ENCODE data around the gene KRTAP20-3. TPM values are rescaled to one million over a fixed set of nuclear protein-coding genes. Genes with fewer than 3 reads are reported as not detected.

Gene KRTAP20-3
- total RNA-seq, 2 donors from 2014 or later, result not detected

DNA sequence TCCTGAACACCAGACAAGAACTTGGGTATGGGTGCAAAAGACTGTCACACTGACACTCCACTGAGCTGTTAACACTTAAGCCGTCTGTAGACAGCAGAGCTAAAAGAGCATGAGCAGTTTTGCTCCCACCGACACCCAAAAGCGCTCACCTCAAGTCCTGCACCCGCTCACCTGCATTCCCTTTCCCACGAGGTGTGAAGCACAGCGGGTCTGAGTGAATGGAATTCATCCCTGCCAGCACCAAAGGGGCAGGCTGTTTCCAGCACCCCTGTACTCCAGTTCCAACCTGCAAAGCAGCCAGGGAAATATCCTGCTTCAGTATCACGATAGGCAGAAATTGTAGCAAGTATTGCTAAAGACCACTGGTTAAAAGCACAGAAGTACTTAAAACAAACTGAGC, 47.2 kb downstream of the KRTAP20-3 start:
- TF ChIP-seq, protein P1, sequence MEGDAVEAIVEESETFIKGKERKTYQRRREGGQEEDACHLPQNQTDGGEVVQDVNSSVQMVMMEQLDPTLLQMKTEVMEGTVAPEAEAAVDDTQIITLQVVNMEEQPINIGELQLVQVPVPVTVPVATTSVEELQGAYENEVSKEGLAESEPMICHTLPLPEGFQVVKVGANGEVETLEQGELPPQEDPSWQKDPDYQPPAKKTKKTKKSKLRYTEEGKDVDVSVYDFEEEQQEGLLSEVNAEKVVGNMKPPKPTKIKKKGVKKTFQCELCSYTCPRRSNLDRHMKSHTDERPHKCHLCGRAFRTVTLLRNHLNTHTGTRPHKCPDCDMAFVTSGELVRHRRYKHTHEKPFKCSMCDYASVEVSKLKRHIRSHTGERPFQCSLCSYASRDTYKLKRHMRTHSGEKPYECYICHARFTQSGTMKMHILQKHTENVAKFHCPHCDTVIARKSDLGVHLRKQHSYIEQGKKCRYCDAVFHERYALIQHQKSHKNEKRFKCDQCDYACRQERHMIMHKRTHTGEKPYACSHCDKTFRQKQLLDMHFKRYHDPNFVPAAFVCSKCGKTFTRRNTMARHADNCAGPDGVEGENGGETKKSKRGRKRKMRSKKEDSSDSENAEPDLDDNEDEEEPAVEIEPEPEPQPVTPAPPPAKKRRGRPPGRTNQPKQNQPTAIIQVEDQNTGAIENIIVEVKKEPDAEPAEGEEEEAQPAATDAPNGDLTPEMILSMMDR (conservative IDR thresholded peaks at IDR 0.05), result no peak
- Mint-ChIP-seq H3K36me3 (ENCODE audit: low read depth) (no peaks in the 10 kb centered on the region), H3K9me3 (peaks cover 15% of the 10 kb centered on the region), H3K4me3 (no peak overlapping the region), H3K4me1 (peaks cover 4% of the 10 kb centered on the region), H3K27me3 (ENCODE audit: insufficient read depth) (peaks cover 15% of the 10 kb centered on the region), H3K27ac (no peak overlapping the region)
- peaks cover 28% of the 10 kb centered on the region for H3K27me3 ChIP-seq (ENCODE audit: control insufficient read depth, insufficient read depth, low read length, poor library complexity, severe bottlenecking)
- no peak overlapping the region for H3K27ac ChIP-seq (ENCODE audit: low read depth, low read length)
- no peaks in the 10 kb centered on the region for H3K9me3 ChIP-seq (ENCODE audit: control insufficient read depth, low read length)
- H3K9ac ChIP-seq (ENCODE audit: extremely low read depth, low read length, poor library complexity, severe bottlenecking), result no peak overlapping the region
- H3K4me1 ChIP-seq (ENCODE audit: control insufficient read depth, insufficient read depth, low read length), result no peaks in the 10 kb centered on the region
- no peak overlapping the region for H3K4me3 ChIP-seq (ENCODE audit: low read length)
- 59 to 86% methylated on average over 5 to 7 of the region's 7 CpGs for WGBS, 2 experiments (ENCODE audit: insufficient coverage in 1 of 2, insufficient read length in 1 of 2)
- H3K36me3 ChIP-seq (ENCODE audit: control insufficient read depth, insufficient read depth, low read length), result no peaks in the 10 kb centered on the region
- peak; percentile 53 for DNase-seq

Other genes starting within 250 kb of the KRTAP20-3 start
- not detected for gene KRTAP13-1, start 246.8 kb upstream of the KRTAP20-3 start, total RNA-seq
- not detected for gene KRTAP13-3, start 216.9 kb upstream of the KRTAP20-3 start, total RNA-seq
- gene KRTAP13-4, start 212.6 kb upstream of the KRTAP20-3 start, total RNA-seq, result not detected
- not detected for gene KRTAP15-1, start 202.6 kb upstream of the KRTAP20-3 start, total RNA-seq
- not detected for gene KRTAP19-1, start 162.5 kb upstream of the KRTAP20-3 start, total RNA-seq
- not detected for gene KRTAP19-2, start 155.4 kb upstream of the KRTAP20-3 start, total RNA-seq
- not detected for gene KRTAP19-3, start 150.9 kb upstream of the KRTAP20-3 start, total RNA-seq
- not detected for gene KRTAP19-4, start 145.7 kb upstream of the KRTAP20-3 start, total RNA-seq
- gene KRTAP19-5, start 140.7 kb upstream of the KRTAP20-3 start, total RNA-seq, result not detected
- not detected for gene KRTAP19-6, start 101.0 kb upstream of the KRTAP20-3 start, total RNA-seq
- not detected for gene KRTAP19-7, start 81.5 kb upstream of the KRTAP20-3 start, total RNA-seq
- gene KRTAP22-2, start 52.5 kb upstream of the KRTAP20-3 start, total RNA-seq, result not detected
- gene KRTAP6-3, start 50.4 kb upstream of the KRTAP20-3 start, total RNA-seq, result not detected
- not detected for gene KRTAP6-2, start 44.0 kb upstream of the KRTAP20-3 start, total RNA-seq
- not detected for gene KRTAP22-1, start 41.8 kb upstream of the KRTAP20-3 start, total RNA-seq
- not detected for gene KRTAP6-1, start 28.9 kb upstream of the KRTAP20-3 start, total RNA-seq
- not detected for gene KRTAP20-1, start 26.4 kb upstream of the KRTAP20-3 start, total RNA-seq
- not detected for gene KRTAP20-4, start 22.2 kb upstream of the KRTAP20-3 start, total RNA-seq
- not detected for gene KRTAP20-2, start 7.7 kb upstream of the KRTAP20-3 start, total RNA-seq
- gene KRTAP21-3, start 75.9 kb downstream of the KRTAP20-3 start, total RNA-seq, result not detected
- not detected for gene KRTAP21-2, start 104.4 kb downstream of the KRTAP20-3 start, total RNA-seq
- gene KRTAP21-1, start 112.6 kb downstream of the KRTAP20-3 start, total RNA-seq, result not detected
- gene KRTAP8-1, start 170.4 kb downstream of the KRTAP20-3 start, total RNA-seq, result not detected
- gene KRTAP7-1, start 186.9 kb downstream of the KRTAP20-3 start, total RNA-seq, result not detected
- gene KRTAP11-1, start 238.7 kb downstream of the KRTAP20-3 start, total RNA-seq, result not detected

Data from endodermal cell (in vitro differentiated cells).